GM19467 (cell line): Measurements from ENCODE around the gene FAF2.
"Not testable (repeated sequence)": the region's sequence is repeated elsewhere in the genome, so short reads cannot be mapped to it uniquely, and the experiment has no call there.

Experiments used
- ATAC-seq: cut with Tn5 transposase; IDR thresholded peaks from one replicate; pipeline ENCODE4 v1.9.1; 2021; ENCODE audit warnings: mild to moderate bottlenecking, moderate library complexity; ENCODE audit not compliant: unreplicated experiment

Gene FAF2

DNA sequence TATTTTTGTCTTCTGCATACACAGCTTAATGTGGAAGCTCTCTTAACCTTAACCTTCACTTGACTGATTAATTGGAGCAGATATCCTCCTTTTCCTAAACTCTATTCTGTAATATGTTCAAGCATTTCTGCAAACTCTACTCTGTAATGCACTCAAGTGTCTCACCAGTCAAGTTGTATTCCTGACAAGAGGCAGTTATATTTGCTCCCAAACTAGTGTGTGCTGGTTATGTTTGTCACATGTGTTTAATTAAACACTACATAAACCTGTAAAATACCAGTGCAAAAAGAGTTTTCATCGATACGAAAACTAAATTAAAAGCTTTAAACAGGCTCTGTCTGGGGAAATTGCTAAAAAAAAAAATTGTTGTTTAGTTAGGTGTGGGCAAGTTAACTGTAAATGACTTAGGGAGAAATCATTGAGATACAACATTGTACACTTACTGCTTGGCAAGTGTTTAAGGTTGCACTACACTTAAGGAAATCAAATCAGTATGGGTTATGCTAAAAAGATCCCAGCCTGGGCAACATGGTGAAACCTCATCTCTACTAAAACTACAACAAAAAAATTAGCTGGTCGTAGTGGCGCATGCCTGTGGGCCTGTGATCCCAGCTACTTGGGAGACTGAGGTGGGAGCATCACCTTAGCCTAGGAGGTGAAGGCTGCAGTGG is 6.7 kb downstream of the FAF2 start:
- ATAC-seq, result no peak

DNA sequence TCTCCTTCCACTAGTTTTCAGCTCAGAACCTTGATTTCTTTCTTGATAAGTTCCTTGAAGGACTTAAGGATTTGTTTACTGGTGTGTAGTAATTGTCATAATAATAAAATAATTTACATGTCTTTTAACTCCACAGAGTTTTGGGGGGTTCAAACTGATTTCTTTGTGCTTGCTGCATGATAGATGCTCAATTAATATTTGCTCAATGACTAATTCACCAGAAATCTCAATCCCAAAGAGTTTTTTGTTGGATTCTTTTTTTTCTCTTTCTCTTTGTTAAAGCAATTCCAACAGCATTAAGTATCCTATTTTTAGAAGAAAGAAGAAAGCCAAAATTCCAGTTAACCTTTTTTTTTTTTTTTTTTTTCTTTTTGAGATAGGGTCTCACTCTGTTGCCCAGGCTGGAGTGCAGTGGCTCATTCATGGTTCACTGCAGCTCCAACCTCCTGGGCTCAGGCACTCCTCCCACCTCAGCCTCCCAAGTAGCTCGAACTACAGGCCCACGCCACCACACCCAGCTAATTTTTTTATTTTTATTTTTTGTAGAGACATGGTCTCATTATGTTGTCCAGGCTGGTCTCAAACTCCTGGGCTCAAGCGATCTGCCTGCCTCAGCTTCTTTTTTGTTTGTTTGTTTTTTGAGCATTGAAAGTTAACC is 10.8 kb downstream of the FAF2 start:
- no peak for ATAC-seq

DNA sequence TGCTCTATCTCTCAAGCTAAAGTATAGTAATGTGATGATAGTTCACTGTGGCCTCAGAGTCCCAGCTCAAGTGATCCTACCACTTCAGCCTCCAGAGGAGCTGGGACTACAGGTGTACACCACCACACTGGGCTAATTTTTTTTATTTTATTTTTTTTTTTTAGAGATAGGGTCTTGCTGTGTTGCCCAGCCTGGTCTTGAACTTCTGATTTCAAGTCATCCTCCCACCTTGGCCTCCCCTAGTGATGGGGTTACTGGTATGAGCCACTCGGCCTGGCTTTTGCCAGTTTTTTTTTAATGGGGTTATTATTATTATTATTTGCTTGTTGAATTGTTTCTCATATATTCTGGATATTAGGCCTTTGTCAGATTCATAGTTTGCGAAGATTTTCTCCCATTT is 13.2 kb downstream of the FAF2 start:
- no peak for ATAC-seq

DNA sequence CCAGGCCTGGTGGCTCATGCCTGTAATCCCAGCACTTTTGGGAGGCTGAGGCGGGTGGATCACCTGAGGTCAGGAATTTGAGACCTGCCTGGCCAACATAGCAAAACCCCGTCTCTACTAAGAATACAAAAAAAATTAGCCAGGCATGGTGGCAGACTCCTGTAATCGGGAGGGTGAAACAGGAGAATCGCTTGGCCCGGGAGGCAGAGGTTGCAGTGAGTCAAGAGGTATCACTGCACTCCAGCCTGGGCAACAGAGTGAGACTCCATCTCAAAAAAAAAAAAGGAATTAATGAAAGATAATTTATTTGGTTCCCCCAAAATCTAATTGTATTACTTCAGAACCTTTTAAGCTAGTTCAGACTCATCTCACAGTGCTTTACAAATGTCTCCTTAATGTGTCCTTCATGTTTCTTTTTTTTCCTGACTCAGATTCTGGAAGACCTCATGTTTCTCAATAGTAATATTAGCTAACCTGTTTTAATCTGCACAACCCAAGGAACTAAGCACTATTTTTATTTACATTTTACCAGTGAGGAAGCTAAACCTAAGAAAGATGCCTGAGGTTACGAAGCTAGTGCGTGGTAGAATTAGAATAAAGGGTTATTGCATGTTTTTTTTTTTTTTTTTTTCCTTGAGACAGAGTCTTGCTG is 15.1 kb downstream of the FAF2 start:
- no peak for ATAC-seq

DNA sequence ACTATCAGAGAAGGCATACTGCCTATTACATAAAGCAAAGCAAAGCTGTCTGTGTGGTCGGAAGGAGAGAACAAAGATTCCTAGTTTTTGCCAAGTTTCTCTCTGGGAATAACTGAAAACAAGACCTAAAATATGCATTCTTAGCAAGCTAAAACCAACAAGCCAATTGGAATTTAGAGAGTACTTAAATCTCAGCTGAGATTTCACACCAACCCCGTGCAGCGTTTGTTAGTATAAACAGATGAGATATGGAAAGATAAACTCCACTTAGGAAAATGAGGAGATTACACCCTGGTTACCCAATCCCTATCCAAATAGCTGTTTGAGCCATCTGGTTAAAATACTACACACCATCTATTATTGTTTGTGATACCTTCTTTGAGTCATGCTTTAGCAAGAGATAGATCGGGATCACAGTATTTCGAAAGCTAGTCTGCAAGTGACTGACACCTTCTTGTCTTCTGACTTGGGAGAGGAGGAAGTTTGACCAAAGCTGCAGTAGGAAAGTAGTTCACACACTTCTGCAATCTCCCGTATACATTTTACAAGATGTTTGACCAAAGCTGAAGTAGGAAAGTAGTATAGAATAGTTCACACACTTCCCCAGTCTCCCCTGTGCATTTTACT is 18.2 kb downstream of the FAF2 start:
- ATAC-seq, result no peak

DNA sequence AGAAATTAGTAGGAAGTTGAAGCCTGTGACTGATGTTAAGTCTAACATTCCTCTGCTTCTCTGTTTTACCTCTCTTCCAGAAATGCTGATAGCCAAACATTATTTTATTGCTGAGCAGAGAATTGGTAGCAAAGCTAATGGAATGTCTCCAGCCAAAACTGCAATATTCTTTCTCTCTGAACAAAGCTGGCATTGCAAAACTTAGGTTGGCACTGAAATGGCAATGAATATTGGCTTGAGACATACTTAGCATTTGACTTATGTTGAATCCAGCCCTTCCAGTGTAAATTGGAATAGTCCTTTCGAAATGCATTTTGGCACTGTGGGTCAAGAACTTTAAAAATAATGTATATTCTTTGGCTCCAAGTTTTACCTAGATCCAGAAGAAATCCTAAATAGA is 21.1 kb downstream of the FAF2 start:
- ATAC-seq, result no peak

DNA sequence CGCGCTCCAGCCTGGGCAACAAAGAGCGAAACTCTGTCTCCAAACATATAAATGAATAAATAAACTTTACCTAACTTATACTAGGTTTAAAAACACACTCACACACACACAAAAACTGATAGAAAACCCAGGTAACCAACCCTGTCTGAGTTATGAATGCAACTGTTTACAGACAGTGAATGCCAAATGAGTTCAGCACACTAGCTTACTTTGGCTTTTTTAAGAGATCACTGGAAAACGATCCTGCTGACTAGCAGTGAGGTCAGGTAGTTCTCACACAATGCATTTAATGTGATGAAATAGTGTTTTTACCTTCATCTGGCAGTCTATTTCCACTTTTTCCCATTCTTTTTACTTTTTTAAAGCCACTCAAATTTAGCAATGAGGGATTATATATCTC is 22.4 kb downstream of the FAF2 start:
- no peak for ATAC-seq

DNA sequence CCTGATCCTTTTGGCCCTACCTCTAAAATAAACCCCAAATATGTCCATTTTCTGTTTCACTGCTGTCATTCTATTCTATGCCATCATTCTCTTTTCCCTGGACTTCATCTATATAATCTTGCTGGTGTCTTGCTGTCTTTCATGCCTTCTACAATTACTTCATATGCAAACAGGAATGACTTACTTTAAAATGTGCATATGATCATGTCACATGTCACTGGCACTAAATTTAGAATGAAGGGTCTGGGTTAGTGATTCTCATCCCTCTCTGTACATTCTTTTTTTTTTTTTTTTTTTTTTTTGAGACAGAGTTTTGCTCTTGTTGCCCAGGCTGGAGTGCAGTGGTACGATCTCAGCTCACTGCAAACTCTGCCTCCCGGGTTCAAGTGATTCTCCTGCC is 22.9 kb downstream of the FAF2 start:
- ATAC-seq, result no peak

DNA sequence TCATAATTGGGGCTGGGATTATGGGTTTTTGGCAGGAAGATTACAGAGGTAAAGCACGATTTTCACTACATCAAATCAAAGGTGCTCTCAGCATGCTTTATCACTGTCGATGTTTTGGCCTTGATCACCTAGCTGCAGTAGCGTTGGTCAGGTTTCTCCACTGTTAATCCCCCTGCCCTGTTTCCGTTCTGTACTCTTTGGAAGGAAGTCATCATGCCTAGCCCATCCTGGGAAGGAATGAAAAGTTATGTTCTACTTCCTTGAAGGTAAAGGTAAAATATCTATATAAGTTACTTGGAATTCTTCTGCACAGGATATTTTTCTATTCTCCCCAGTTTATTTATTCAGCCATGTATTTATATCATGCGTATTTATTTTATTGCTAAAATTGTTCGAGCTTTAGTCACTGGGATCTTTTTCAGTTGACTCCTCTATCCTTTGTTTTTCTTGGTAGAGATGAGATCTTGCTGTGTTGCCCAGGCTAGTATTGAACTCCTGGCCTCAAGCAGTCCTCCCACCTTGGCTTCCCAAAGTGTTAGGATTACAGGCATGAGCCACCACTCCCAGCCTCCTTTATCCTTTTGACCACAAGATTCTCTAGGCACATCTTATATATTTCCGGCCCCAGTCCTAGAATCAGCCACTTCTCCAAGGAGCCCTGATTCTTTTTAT is 25.3 kb downstream of the FAF2 start:
- ATAC-seq, result no peak

DNA sequence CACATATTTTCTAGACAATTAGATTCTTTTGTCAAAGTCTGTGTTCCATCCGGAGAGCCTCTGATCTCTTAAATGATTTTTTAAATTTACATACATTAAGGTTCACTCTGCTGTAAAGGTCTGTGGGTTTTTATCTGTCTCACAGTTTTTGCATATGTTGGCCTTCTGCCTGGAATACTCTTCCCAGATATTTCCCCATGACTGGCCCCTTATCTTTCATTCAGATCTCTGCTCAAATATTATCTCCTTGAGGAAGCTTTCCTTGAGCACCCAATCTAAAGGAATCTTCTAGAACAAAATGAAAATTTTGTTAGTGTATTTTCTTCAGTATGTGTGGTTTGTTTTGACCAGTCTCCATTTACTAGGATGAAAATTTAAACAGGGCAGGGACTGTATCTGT is 26.3 kb downstream of the FAF2 start:
- no peak for ATAC-seq

DNA sequence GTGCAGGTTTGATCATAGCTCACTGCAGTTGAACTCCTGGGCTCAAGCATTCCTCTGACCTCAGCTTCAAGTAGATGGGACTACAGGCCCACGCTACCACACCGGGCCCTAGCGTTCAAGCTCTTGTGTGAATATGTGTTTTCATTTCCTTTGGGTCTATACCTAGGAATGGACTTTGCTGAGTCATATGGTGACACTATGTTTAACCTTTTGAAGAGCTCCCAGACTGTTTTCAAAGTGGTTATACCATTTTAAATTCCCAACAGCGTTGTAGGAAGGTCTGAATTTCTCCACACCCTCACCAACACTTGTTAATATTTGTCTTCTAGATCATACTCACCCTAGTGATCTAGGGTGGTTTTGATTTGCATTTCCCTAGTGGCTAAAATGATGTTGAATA is 33.5 kb downstream of the FAF2 start:
- ATAC-seq, result no peak

DNA sequence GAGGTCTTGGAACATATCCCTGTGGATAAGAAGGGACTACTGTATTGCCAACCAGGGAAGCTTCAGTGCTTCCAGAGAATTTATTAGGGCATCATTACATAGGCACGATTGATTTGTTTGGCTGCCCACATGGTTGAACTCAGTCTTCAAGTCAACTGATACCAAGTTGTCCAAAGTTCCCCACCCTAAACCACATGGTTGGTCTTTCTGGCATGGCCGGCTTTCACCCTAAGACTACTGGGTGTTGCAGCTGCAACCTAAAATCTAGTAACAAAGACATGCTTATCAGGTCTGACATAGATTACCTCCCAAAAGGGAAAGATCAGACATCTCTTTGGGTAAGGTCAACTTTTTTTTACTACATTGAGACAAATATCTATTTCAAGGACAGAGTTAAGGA is 37.0 kb downstream of the FAF2 start:
- ATAC-seq, result no peak

DNA sequence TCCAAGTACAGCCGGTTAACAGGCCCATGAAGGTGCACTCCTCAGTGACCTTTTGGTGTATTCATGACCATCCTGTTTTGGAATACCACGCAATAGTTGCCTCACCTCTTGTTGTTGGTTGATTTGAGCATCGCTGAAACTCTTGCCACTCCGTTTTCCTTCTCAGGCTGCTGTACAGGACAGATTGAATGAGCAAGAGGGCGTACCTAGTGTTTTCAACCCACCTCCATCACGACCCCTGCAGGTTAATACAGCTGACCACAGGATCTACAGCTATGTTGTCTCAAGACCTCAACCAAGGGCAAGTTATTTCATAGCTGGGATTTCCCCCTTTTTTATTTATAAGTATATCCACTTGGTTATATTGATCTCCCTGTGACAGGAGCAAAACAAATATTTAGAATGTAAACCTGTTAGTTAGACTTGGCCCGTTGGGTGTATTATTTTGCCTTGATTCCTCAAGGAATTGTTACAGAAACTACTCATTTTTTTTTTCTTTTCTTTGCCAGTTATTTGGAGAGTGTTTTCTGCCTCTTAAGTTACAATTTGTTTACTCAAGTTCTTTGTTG is 38.1 kb downstream of the FAF2 start:
- no peak for ATAC-seq

DNA sequence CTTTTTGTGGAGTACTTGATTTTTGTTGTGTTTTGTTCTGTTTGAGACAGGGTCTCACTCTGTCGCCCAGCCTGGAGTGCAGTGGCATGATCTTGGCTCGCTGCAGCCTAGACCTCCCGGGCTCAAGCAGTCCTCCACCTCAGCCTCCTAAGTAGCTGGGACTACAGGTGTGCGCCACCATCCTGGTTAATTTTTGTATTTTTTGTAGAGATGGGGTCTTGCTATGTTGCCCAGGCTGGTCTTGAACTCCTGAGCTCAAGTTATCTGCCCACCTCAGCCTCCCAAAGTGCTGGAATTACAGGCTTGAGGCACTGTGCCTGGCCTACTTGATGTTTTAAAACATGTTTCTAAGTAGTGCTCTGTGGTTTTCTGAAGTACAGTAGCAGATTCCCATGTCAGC is 39.0 kb downstream of the FAF2 start:
- not testable (repeated sequence) for ATAC-seq

DNA sequence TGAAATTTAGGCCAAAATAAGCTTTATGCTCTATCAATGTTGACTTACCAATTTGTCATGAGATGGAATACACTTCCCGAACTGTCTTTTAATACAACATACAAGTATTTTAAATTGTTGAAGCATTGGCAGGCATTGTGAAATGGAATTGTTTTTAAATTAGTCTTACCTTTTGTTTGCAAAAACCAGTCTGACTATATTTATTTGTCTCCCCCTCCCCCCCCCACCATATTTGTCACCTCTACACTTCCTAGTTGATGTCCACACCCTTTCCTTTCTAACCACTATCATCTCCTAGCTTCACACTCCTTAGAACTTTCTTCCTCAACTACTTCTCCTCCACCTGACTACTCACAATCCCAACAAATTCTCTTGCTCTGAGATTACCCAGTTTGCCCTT is 40.9 kb downstream of the FAF2 start:
- no peak for ATAC-seq

DNA sequence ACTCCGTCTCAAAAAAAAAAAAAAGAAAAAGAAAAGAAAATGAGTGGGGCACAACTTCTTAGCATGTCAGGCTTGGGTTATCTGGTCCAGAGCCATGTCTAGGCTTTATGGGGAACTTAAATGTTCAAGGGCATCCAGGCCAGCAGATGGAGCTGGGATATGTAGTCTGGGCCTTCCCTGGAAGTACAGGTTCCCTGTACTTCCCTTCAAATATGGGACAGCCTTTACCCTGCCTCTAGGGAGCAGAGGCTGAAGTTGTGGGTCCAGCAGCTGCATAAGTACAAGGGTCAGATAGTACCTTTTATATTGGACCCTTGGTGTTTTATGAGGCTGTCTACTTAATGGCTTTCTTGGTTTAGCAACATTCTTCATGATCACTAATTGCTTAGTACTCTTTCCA is 42.1 kb downstream of the FAF2 start:
- ATAC-seq, result no peak

DNA sequence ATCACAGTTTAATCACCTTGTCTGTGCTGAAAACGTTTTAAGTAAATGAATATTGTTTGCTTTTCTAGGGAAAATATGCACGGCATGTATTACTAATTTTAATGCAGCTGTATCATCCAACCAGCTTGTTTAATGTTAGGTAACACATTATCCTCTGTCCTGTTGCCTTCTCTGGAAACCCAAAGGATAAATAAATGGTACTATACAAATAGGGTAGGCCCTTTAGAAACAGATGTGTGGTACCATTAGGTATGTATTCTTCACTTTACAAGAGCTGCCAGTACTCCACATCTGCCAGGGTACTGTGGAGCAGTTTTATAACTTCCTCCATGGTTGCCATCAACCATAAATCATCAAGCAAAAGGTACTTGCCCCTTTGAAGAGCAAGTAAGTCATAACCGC is 42.9 kb downstream of the FAF2 start:
- no peak for ATAC-seq

DNA sequence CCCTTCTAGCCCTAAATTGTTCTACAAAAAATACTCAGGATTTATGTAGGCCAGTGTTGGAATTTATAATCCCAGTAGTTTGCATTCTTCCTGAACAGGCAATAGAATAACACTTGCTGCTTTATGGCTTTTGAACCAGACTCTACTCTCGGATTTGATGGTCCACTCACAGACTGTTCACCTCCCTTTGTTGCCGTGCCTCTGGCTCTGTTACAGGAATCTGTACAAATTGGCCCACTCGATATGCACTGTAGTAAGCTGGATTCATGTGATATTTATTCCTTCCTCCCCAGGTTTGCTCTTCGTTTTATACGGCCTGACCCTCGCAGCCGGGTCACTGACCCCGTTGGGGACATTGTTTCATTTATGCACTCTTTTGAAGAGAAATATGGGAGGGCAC is 43.7 kb downstream of the FAF2 start:
- no peak for ATAC-seq

DNA sequence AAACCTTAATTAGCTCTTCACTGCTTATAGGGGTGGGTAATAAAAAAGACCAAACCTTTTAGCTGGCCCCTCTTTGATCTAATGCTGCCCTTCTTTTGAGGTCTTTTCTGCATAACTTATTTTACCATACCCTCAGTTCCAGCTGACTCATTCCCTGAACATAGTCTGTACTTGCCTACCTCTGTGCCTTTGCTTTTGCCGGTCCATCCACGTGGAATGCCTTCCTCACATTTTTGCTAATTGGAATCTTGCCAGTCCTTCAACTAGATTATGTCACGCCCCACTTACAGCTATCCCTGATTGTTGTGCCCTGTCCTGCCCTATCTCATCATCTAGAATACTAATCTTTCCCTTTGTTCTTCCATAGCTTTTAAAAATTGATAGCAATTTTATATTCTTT is 44.2 kb downstream of the FAF2 start:
- no peak for ATAC-seq

DNA sequence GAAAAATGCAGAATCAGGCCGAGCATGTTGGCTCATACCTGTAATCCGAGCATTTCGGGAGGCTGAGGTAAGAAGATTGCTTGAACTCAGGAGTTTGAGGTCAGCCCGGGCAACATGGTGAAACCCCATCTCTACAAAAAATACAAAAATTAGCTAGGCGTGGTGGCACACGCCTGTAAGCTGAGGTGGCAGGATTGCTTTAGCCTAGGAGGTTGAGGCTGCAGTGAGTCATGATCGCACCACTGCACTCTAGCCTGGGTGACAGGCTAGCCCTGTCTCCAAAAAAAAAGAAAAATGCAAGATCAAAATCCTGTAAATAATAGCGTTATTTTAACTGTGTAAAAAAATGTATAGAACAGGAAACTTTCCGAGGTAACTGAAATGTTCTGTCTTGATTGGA is 49.7 kb downstream of the FAF2 start:
- ATAC-seq, result no peak

DNA sequence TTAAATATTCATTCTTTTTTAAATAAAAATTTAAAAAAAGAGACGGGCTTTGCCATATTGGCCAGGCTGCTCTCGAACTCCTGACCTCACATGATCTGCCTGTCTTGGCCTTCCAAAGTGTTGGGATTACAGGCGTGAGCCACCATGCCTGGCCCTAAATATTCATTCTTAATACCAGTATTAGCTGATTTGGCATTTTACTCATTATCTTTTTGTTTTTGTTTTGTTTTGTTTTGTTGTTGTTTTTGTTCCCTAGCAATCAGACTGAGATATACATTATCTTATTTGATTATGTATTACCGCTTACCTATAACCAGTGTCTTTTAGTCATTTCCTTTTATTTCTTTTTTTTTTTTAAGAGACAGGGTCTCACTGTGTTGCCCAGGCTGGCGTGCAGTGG is 51.1 kb downstream of the FAF2 start:
- no peak for ATAC-seq
